ENCODE results near the gene STOML3.

The STOML3 gene

DNA sequence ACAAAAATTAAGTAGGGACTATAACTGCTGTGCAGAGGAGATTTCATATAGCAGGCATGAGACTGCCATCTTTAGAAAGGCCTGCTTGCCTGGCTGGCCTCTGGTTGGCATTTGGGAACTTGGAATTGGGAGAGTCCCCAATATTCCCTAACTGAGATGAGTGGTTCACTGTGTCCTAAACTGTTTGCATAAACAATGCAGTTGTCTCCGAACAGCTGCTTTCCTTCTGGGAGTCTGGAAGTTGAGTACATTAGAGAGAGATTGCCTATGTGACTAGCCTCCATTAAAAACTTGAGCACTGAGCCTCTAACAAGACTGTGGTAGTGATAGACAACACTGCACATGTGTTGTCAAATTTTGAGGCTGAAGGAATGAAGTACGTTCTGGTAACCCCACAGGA, 47.4 kb downstream of the STOML3 start:
- no peak for DNase-seq (ENCODE audit: low read depth, low spot score)
- no peak overlapping the region for H3K4me3 ChIP-seq (ENCODE audit: low read length)

DNA sequence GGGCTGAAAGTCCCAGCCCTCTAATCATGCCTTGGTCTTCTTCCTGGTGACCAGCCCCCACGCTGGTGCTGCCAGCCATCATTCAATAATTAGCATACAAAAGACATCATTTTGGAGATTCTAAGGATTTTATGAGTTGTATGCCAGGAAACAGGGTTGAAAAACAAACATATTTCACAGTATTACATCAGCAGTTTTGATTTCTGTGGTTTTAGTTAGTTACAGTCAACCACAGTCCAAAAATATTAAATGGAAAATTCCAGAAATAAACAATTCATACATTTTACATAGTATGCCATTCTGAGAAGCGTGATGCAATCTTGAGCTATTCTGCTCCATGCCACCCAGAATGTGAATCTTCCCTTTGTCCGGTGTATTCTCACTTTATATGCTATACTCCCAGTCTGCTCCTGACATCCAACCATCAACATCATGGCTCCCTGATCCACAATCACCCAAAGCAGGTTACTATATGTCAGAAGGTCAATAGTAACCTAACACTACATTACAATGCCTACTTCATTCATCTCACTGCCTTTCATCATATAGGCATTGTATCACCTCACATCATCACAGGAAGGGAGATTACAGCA, 49.2 kb downstream of the STOML3 start:
- no peak overlapping the region for H3K4me3 ChIP-seq (ENCODE audit: low read length)
- no peak for DNase-seq (ENCODE audit: low read depth, low spot score)

DNA sequence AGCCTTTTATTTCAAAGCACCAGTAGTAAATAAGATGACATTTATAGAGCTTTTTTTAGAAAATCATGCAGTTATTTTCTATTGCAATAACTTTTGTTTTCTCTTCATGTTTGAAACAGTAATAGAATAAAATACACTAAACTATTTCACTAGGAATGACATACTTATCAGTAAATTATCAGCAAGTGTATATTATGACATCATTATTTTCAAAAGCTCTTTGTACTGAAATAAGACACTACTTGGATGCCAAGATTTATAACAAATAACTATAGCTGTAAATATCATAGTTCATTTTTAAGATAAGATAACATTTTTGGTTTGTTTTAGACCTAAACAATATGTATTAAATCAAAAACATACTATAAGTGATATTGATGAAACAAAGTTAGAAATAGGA, 56.8 kb downstream of the STOML3 start:
- H3K4me3 ChIP-seq (ENCODE audit: low read length): no peak overlapping the region
- no peak for DNase-seq (ENCODE audit: low read depth, low spot score)

DNA sequence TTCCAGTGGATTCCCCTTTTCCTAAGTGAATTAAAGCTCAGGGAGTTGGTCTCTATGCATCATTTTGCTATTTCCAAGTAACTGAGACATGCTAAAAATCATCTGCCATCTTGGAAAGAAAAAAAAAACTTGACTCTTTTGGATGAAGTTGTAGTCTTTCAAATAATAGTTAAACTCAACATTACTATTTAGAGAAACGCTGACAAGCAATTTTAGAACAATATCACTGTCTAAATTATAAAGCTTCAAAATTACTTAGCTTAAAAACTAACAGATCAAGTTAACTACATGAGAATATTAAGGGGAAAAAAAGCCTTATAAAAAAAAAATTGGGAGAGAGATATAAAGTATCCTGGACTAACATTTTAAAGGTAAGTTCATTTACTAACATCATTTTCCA, 68.5 kb downstream of the STOML3 start:
- no peak for DNase-seq (ENCODE audit: low read depth, low spot score)
- H3K4me3 ChIP-seq (ENCODE audit: low read length): no peak overlapping the region

DNA sequence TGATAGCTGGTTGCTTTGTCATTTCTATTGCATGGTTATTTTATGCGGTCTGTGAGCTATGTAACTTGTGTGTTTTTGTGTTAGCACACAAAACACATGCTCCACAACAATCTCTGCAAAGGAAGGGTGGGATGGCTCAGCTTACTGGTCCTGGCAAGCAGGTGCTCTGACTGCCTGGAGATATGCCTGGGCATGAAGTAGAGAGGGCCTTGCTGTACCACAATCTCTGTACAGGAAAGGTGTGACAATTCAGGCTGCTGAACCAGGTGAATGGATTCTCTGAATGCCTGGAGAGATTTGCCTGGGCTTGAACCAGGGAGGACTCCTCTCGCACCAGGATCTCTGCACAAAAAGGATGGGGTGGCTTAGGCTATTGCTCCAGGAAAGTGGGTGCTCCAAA, 69.5 kb downstream of the STOML3 start:
- DNase-seq (ENCODE audit: low read depth, low spot score): no peak
- H3K4me3 ChIP-seq (ENCODE audit: low read length): no peak overlapping the region

Data from Jurkat, Clone E6-1 (cell line).